ENCODE data around the gene VPS11. TPM values are rescaled to one million over a fixed set of nuclear protein-coding genes. Genes with fewer than 3 reads are reported as not detected.

VPS11 gene
- total RNA-seq, 1 experiment from 2014 or later: 18.6 TPM

GRCh38 chr11:119019996-119020395 lies 47.6 kb upstream of the VPS11 start:
- Histone ChIP-seq H2AFZ (ENCODE audit: low read length) (no peak overlapping the region), H3K23ac (ENCODE audit: insufficient read length, low read depth, low read length) (no peak overlapping the region), H3K9me3 (ENCODE audit: control insufficient read depth, low read depth, low read length) (no peaks in the 10 kb centered on the region), H4K8ac (replicated peaks; ENCODE audit: insufficient read length, low read depth, low read length) (no peak overlapping the region), H3T11ph (ENCODE audit: low read length) (no peak overlapping the region), H3K79me1 (ENCODE audit: insufficient read depth, low read depth, low read length, poor library complexity, severe bottlenecking) (peaks cover 2% of the 10 kb centered on the region), H3K9ac (ENCODE audit: extremely low read depth, insufficient read length, low read length) (no peak overlapping the region), H4K20me1 (ENCODE audit: control insufficient read depth, insufficient read depth, insufficient read length) (no peaks in the 10 kb centered on the region), H2BK120ac (ENCODE audit: low read depth, low read length, poor library complexity, severe bottlenecking) (no peak overlapping the region), H4K91ac (ENCODE audit: insufficient read length, low read depth, low read length) (no peak overlapping the region), H3K27me3 (ENCODE audit: insufficient read depth, low read length) (no peaks in the 10 kb centered on the region), H2BK12ac (ENCODE audit: insufficient read length, low read depth, low read length) (no peak overlapping the region), H3K4me2 (ENCODE audit: insufficient read depth, insufficient read length, low read length) (peak overlapping the region; percentile 25), H3K4ac (ENCODE audit: low read depth, low read length) (no peak overlapping the region), H4K5ac (ENCODE audit: insufficient read length, low read depth, low read length) (no peak overlapping the region), H2BK20ac (ENCODE audit: low read depth, low read length, poor library complexity, severe bottlenecking) (no peak overlapping the region), H2BK15ac (ENCODE audit: low read depth, low read length) (no peak overlapping the region), H3K79me2 (ENCODE audit: insufficient read depth, low read length) (peaks cover 15% of the 10 kb centered on the region; the same call in 1 of the 2 replicates), H3K27ac (ENCODE audit: insufficient read length, low read depth, low read length) (no peak overlapping the region), H2AK5ac (ENCODE audit: insufficient read length, low read length) (no peak overlapping the region), H3K23me2 (ENCODE audit: insufficient read length, low read depth, low read length, poor library complexity, severe bottlenecking) (peaks cover 10% of the 10 kb centered on the region), H3K18ac (ENCODE audit: insufficient read length, low read depth, low read length) (no peak overlapping the region), H2BK5ac (ENCODE audit: insufficient read length, low read length) (no peak overlapping the region), H3K56ac (ENCODE audit: insufficient read length, low read depth, low read length) (no peak overlapping the region), H3K4me1 (ENCODE audit: insufficient read depth, low read length) (no peaks in the 10 kb centered on the region), H3K14ac (ENCODE audit: insufficient read depth, low read length) (no peak overlapping the region)
- H3K36me3 Mint-ChIP-seq (ENCODE audit: insufficient read depth in 1 of 3, low read depth in 3 of 3): peaks cover 49 to 77% (median 77%) of the 10 kb centered on the region in 3 experiments
- no peak for TF ChIP-seq CTCF (conservative IDR thresholded peaks at IDR 0.05)
- DNase-seq: no peak
- peak overlapping the region; percentile 97 to 99 for H3K4me3 Mint-ChIP-seq
- H3K27me3 Mint-ChIP-seq (ENCODE audit: low read depth): no peaks in the 10 kb centered on the region; the same call in 1 of the 2 replicates
- peaks cover 12 to 25% of the 10 kb centered on the region in 2 experiments for H3K4me1 Mint-ChIP-seq
- peak overlapping the region in 2 of 3 experiments; percentile 35 to 36; a peak in 3 of 7 replicates for H3K27ac Mint-ChIP-seq
- no CpG with 5 or more reads among the region's 2 CpGs for WGBS (ENCODE audit: extremely low coverage, insufficient read length, low lambda C conversion rate)
- no peaks in the 10 kb centered on the region for H3K9me3 Mint-ChIP-seq

All from H9 (cell line).